Thyroid gland (tissue), 4 donors: Measurements from ENCODE around the gene CPPED1.

Experiments
- CTCF ChIP-seq, 6 experiments: fragments of 200-600 bp in 3 of 6; fragments of 450-650 bp in 3 of 6; sonication (generic) in 3 of 6; IDR thresholded peaks; one replicate each; pipeline ENCODE4 v1.5.1; 2016 to 2019; ENCODE audit warnings: antibody characterized with exemption in 6 of 6, mild to moderate bottlenecking in 2 of 6, inconsistent platforms in 1 of 6, moderate library complexity in 1 of 6
- POLR2A ChIP-seq, 2 donors: fragments of 450-650 bp; IDR thresholded peaks; one replicate each; pipeline ENCODE4 v1.6.1; 2017; ENCODE audit warnings: antibody characterized with exemption in 2 of 2, mild to moderate bottlenecking in 2 of 2, moderate library complexity in 1 of 2

GRCh38 chr16:12780467-12780866, 23.2 kb downstream of the CPPED1 start:
- no peak for TF ChIP-seq CTCF (IDR thresholded peaks at IDR 0.05)
- no peak for TF ChIP-seq POLR2A (IDR thresholded peaks at IDR 0.05)
